Caco-2 (cell line): ENCODE data around the gene FARP1. TPM values are rescaled to one million over a fixed set of nuclear protein-coding genes. Genes with fewer than 3 reads are reported as not detected.

Source experiments
- BruUV-seq: library from RNA; stranded (reverse); fragments of 400-500 nt; replicated peaks from 2 replicates; lab custom pipeline; 2021; lab: Mats Ljungman, UMichigan
- CTCF ChIA-PET: fragments of 300-600 bp; sonication (Branson Sonifier 250); formaldehyde crosslinking; loops from one replicate; lab custom pipeline; 2022; ENCODE audit warnings: antibody characterized with exemption; lab: Charles Lee
- POLR2A ChIA-PET: fragments of 300-600 bp; sonication (Branson Sonifier 250); formaldehyde crosslinking; loops from one replicate; lab custom pipeline; 2022; ENCODE audit warnings: antibody characterized with exemption; lab: Charles Lee
- DNase-seq, 2 experiments: peaks; one replicate each; pipeline versions ENCODE4 v3.0.0 to v3.0.0-alpha.2; 2020 to 2022
- H3K27me3 ChIP-seq: replicated peaks from 2 replicates; pipeline ENCODE4 v1.6.0; 2011; ENCODE audit warnings: low read length; ENCODE audit not compliant: control insufficient read depth, insufficient read depth
- H3K36me3 ChIP-seq: 2 replicates; pipeline ENCODE4 v1.5.1; 2011; ENCODE audit warnings: low read length; ENCODE audit not compliant: control insufficient read depth, insufficient read depth
- H3K4me1 ChIP-seq: fragments of 250-450 bp; sonication (Bioruptor Pico); 2 replicates; pipeline ENCODE4 v1.5.1; 2020; ENCODE audit warnings: mild to moderate bottlenecking
- H3K4me3 ChIP-seq: 2 replicates; pipeline ENCODE4 v1.5.1; 2011; ENCODE audit warnings: low read depth, mild to moderate bottlenecking, control low read depth, low read length
- H3K9me3 ChIP-seq: fragments of 250-450 bp; sonication (Bioruptor Pico); 2 replicates; pipeline ENCODE4 v1.5.1; 2020; ENCODE audit warnings: mild to moderate bottlenecking, moderate library complexity
- H3K27ac Mint-ChIP-seq: one replicate; pipeline ENCODE4 v1.8.0; 2022; ENCODE audit warnings: mixed read lengths; ENCODE audit not compliant: unreplicated experiment
- H3K27me3 Mint-ChIP-seq: one replicate; pipeline ENCODE4 v1.8.0; 2022; ENCODE audit warnings: mixed read lengths; ENCODE audit not compliant: insufficient read depth, unreplicated experiment
- H3K36me3 Mint-ChIP-seq: one replicate; pipeline ENCODE4 v1.8.0; 2022; ENCODE audit warnings: mild to moderate bottlenecking, mixed read lengths; ENCODE audit not compliant: insufficient read depth, unreplicated experiment
- H3K4me1 Mint-ChIP-seq: one replicate; pipeline ENCODE4 v1.8.0; 2022; ENCODE audit warnings: low read depth, mixed read lengths; ENCODE audit not compliant: unreplicated experiment
- H3K4me3 Mint-ChIP-seq: one replicate; pipeline ENCODE4 v1.8.0; 2022; ENCODE audit warnings: mild to moderate bottlenecking, moderate library complexity, mixed read lengths; ENCODE audit not compliant: unreplicated experiment
- H3K9me3 Mint-ChIP-seq: one replicate; pipeline ENCODE4 v1.8.0; 2022; ENCODE audit warnings: mixed read lengths; ENCODE audit not compliant: unreplicated experiment
- CTCF ChIP-seq, 2 experiments: fragments of 200-600 bp in 1 of 2; IDR thresholded peaks; 1 replicate in 1 of 2; 2 replicates in 1 of 2; pipeline versions ENCODE4 v1.5.1 to v1.8.0; 2011 to 2022; ENCODE audit warnings: antibody characterized with exemption in 1 of 2, control low read depth in 1 of 2, inconsistent platforms in 1 of 2, low read depth in 1 of 2, low read length in 1 of 2, mild to moderate bottlenecking in 1 of 2, moderate library complexity in 1 of 2; ENCODE audit not compliant: insufficient read depth in 1 of 2, severe bottlenecking in 1 of 2, unreplicated experiment in 1 of 2
- intact Hi-C: fragments of 100-400 bp; cut with micrococcal nuclease; formaldehyde crosslinking; loops from one replicate; pipeline ENCODE4 v1.10.0; 2022; ENCODE audit not compliant: unreplicated experiment
- total RNA-seq: library from RNA; stranded (reverse); gene quantifications from 2 replicates; pipeline ENCODE4 v1.2.3, GENCODE V29; 2022

The FARP1 gene
- total RNA-seq, 1 experiment from 2014 or later, result 189 TPM

GRCh38 chr13:98297745-98298144, 154.9 kb downstream of the FARP1 start:
- no peaks in the 10 kb centered on the region for H3K9me3 ChIP-seq
- Mint-ChIP-seq H3K4me1 (peaks cover 56% of the 10 kb centered on the region), H3K9me3 (no peaks in the 10 kb centered on the region), H3K27me3 (no peaks in the 10 kb centered on the region), H3K27ac (no peak overlapping the region), H3K36me3 (peaks cover 24% of the 10 kb centered on the region), H3K4me3 (no peak overlapping the region)
- no peaks in the 10 kb centered on the region for H3K36me3 ChIP-seq
- ChIA-PET CTCF (no interaction called here), POLR2A (no interaction called here)
- no TSS peak for BruUV-seq
- no peak for DNase-seq
- no peaks in the 10 kb centered on the region for H3K27me3 ChIP-seq
- no peak for TF ChIP-seq CTCF (IDR thresholded peaks at IDR 0.05; ENCODE audit: insufficient read depth in 1 of 2, low read depth in 1 of 2, low read length in 1 of 2, severe bottlenecking in 1 of 2, unreplicated experiment in 1 of 2)
- intact Hi-C loops, result no loop called here
- H3K4me1 ChIP-seq, result peaks cover 49% of the 10 kb centered on the region
- H3K4me3 ChIP-seq, result no peak overlapping the region

- H3K27me3 Mint-ChIP-seq, result no peaks in the 10 kb centered on the region
- no TSS peak for BruUV-seq
- Histone ChIP-seq H3K9me3 (no peaks in the 10 kb centered on the region), H3K27me3 (no peaks in the 10 kb centered on the region), H3K36me3 (no peaks in the 10 kb centered on the region), H3K4me3 (no peak overlapping the region), H3K4me1 (peaks cover 41% of the 10 kb centered on the region)
- ChIA-PET POLR2A (no interaction called here), CTCF (no interaction called here)
- no peak overlapping the region for H3K4me3 Mint-ChIP-seq
- H3K9me3 Mint-ChIP-seq, result no peaks in the 10 kb centered on the region
- no peak for DNase-seq
- no peak for TF ChIP-seq CTCF (IDR thresholded peaks at IDR 0.05; ENCODE audit: insufficient read depth in 1 of 2, low read depth in 1 of 2, low read length in 1 of 2, severe bottlenecking in 1 of 2, unreplicated experiment in 1 of 2)
- peak overlapping the region; percentile 14 for H3K27ac Mint-ChIP-seq
- peaks cover 16% of the 10 kb centered on the region for H3K36me3 Mint-ChIP-seq
- peaks cover 48% of the 10 kb centered on the region for H3K4me1 Mint-ChIP-seq
- intact Hi-C loops, result no loop called here
Measured at GRCh38 chr13:98298599-98298998, 155.7 kb downstream of the FARP1 start.

GRCh38 chr13:98299235-98299965, 156.5 kb downstream of the FARP1 start:
- H3K4me1 ChIP-seq, result peaks cover 33% of the 10 kb centered on the region
- ChIA-PET CTCF (no interaction called here), POLR2A (no interaction called here)
- H3K9me3 Mint-ChIP-seq, result no peaks in the 10 kb centered on the region
- H3K36me3 Mint-ChIP-seq, result peaks cover 15% of the 10 kb centered on the region
- H3K36me3 ChIP-seq, result no peaks in the 10 kb centered on the region
- H3K27ac Mint-ChIP-seq, result no peak overlapping the region
- H3K27me3 ChIP-seq, result no peaks in the 10 kb centered on the region
- no TSS peak for BruUV-seq
- H3K4me1 Mint-ChIP-seq, result peaks cover 46% of the 10 kb centered on the region
- H3K9me3 ChIP-seq, result no peaks in the 10 kb centered on the region
- no peak for TF ChIP-seq CTCF (IDR thresholded peaks at IDR 0.05; ENCODE audit: insufficient read depth in 1 of 2, low read depth in 1 of 2, low read length in 1 of 2, severe bottlenecking in 1 of 2, unreplicated experiment in 1 of 2)
- intact Hi-C loops, result no loop called here
- H3K27me3 Mint-ChIP-seq, result no peaks in the 10 kb centered on the region
- no peak overlapping the region for H3K4me3 Mint-ChIP-seq
- H3K4me3 ChIP-seq, result no peak overlapping the region
- no peak for DNase-seq
